Right forelimb (tissue), 1 donor: Measurements from ENCODE around the gene TENT4B.
"Not testable (repeated sequence)": the region's sequence is repeated elsewhere in the genome, so short reads cannot be mapped to it uniquely, and the experiment has no call there.

Experiments
- DNase-seq: peaks from one replicate; pipeline ENCODE4 v3.0.0-alpha.2; 2018

The TENT4B gene

DNA sequence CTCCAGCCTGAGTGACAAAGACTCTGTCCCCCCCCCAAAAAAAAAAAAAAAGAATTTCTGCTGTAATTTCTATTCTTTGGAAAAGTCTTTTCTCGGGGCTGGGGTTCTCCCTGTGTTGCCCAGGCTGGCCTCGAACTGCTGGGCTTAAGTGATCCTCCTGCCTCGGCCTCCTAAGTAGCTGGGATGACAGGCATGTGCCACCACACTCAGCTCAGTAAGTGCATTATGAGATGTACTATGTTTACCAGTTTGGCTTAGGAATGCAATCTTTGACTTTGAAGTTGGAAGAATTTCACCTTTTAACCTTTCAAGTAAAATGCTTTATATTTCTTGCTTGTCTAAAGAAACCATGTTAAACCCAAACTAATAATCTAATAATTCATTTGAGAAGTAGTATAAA is 85.2 kb downstream of the TENT4B start:
- DNase-seq = no peak

DNA sequence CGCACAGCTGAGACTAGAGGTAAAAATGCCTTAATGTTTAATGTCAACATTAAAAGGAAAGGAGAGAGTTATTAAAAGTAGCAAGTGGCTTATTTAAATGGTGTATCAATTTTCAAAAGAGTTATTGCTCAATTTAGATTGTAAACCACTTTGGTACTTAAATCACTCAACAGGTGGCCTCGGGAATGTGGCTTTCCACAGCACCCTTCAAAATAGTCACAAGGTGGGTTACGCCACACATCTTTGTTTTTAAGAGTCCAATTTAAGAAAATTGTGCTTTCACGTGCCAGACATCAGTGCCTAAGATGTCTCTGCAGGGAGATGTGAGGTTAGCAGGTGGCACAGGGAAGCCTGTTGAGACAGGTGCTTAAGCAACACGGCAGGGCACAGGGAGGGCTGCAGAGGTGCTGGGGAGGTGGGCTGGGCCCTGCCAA is 85.8 kb downstream of the TENT4B start:
- no peak for DNase-seq

DNA sequence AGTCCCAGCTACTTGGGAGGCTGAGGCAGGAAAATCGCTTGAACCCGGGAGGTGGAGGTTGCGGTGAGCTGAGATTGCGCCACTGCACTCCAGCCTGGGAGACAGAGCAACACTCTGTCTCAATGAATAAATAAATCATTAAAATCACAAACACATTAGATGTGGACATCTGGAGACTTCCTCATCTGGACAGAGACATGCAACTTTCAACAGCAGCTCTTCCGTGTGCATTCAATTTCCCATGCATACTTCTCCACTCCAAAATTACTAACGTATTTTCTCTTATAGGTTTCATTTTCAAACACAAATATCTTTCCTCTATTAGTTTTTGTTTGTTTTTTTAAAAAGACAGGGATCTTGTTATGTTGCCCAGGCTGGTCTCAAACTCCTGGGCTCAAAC is 89.9 kb downstream of the TENT4B start:
- not testable (repeated sequence) for DNase-seq

DNA sequence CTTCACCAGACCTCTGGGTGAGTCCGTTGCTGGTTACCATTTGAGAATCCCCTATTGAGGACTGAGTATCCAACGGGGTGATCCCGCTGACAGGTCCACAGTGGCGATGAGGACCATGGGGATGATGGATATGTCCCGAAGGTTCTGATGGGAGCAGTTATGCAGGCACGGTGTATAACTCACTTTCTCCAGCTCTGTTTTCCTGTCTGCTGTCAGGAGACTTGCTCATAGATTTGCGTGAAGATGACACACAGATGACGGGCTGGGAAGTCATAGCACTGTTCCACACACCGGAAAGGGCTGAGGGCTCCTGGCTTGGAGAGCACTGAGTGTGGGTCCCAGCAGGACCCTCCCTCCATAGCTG is 91.0 kb downstream of the TENT4B start:
- no peak for DNase-seq

DNA sequence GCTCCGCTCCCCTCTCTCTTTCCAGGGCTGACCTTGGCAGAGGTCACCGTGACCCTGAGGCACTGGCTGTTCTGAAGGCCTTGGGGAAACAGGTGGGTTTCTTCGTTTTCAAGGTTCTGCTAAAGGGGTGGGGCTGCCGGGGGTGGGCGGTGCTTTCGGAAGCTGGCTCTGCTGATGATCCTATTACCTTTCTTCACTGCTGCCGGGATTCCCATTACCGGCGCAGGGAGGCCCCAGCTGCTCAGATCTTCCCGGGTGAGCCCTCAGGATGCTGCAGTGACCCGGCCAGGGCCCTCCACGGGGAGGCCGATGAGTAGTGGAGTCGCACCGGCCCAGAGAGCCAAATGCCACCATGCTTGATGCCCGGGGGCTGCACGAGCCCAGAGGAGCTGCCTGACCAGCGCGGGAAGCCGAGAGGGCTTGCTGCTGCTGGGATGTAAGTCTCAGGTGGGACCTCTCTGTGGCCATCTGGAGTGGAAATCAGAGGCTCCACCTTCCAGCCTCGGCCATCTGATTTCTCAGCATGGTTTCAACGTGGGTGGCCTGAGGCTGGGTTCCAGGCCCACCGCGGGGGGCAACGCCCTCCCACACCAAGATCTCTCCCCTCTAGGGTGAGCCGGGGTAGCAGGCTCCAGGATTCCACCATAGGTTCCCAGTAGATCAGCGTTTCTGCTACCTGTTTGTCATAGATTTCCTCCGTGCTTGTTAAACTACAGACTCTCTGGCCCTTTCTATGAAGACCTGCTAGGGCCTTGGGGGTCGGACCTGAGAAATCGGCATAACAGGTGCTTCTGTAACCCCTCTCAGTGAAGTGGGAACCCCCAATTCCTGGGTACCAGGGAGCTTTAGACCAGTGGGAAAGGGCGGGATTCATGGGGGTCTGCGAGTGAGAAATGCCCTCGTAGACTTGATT is 91.7 kb downstream of the TENT4B start:
- no peak for DNase-seq

DNA sequence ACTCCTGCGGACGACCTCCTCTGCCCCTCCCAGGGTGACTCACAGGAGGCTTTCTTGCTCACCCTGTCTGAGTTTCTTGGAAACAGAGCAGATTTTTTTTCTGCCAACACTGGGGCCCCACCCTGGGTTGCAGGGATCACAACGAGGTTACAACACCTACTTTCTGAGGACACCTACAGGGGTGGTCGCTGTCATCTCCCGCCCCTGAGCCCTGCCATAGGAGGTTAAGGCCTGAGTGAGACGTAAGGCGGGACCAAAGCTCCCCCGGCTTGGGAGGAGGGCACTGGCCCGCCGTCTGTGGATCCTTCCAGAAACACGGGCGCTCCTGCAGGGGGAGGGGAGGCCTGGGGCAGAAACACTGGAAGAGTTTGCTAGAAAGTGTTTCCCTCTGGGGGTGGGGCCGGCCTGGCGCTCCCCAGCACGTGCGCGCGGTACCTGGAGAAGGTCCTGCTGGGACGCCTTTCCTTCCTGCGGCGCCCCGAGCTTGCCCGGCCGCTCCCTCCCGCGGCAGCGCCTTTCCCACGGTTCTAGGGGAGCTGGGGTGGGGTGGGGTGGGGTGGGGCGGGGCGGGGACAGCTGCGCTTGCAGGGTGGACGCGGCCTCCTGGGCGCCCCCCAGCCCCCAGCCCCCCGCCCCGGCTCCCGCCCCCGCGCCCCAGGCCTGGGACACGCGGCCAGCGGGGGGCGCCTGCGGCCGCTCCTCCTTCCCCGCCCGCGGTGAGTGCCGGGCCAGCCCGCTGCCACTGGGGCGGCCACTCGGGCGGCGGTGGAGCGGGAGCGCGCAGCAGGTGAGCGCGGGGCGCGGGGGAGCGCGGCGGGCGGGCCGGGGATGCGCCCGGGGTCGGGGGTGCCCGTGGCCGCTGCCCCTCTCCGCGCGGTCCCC is 92.6 kb downstream of the TENT4B start:
- DNase-seq = no peak

DNA sequence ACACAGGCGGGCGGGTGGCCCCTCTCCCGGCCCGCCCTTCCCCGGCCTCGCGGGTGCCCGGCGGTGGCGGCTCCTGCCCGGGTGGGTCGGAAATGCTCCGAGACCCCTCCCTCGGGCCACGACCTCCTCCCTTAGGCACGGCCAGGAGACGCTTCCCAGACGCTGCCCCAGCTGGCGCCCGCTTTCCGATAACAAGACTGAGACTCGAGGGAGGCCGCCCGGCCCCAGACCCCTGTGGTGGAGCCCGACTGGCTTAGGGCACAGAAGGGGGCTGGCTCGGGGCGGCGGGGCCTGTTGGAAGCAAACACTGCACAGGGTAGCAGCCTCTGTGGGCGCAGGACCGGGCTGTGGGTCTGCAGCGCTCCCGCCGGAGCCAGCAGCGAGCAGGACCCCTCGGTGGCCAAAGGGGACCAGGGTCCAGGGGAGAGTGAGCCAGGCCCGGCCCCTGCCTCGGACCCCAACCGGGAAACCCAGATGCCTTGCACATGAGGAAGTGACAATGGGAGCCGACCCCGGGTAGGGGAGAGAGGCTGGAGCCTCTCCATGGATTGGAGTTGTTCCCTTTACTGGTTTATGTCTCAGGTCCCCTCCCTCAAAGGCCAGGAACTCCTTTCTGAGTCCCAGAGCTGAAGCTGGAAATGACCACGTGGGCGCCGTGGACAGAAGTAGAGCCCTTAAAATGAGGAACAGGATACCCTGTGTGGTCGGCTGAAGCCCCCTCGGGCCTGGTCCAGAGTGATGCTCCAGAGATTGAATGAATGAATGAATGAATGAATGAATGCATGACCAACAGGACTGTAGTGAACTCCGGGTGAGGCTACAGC is 93.4 kb downstream of the TENT4B start:
- DNase-seq = no peak

DNA sequence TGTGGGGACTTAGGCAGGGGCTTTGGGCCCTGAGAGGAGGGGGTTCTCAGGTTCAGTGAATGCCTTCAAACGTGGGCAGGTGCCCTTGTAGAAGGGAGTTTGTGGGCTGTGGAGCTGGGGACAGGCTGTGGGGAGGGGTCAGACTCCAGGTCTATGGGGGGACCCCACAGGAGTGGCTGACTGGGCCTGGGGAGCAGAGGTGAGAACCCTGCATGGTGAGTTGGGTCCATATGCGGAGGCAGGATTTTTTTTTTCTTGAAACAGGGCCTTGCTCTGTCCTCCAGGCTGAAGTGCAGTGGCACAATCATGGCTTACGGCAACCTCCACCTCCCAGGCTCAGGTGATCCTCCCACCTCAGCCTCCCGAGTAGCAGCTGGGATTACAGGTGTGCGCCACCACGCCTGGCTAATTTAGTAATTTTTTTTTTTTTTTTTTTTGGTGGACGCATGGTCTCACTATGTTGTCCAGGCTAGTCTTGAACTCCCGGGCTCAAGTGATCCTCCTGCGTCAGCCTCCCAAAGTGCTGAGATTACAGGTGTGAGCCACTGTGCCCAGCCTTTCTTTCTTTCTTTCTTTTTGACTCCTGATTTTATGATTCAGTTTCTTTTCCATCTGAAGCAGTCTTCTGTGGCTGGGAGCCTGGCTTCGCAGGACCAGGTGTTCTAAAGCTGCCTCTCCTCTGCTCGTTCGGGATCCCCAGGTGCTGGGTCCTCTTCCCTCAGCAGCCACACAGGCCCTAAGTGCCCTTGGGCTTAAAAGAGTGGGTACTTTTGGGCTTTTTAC is 94.2 kb downstream of the TENT4B start:
- no peak for DNase-seq

DNA sequence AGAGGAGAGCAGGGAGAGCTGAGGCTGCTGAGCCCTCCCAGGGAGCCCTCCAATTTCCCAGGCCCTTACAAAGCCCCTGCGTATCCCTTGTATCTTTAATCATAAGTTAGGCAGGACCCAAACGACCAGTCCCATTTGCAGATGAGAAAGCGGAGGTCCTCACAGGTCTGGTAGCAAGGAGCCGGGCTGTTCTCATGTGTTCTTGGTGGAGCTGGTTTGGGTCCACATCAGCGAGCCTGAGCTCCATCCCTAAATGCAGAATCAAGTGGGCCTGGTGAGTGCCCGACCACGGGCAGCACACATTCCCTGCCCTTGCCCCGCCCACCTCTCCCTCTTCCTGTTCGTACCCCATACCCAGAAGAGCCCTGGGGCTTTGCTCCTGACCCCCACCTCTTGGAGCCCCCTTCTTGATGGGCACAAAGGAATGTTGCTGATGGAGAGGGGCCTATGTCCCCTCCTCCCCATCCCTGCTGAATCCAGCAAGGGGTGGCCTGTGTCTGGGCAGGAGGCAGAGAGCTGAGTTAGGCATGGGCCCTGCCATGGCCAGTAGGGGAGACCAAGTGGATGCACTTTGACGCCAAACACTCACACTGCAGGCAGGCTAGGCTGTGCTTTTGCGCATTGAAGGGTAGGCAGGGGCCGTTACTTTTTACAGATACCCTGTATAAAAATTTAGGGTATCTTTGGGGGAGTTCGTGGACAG is 95.0 kb downstream of the TENT4B start:
- no peak for DNase-seq

DNA sequence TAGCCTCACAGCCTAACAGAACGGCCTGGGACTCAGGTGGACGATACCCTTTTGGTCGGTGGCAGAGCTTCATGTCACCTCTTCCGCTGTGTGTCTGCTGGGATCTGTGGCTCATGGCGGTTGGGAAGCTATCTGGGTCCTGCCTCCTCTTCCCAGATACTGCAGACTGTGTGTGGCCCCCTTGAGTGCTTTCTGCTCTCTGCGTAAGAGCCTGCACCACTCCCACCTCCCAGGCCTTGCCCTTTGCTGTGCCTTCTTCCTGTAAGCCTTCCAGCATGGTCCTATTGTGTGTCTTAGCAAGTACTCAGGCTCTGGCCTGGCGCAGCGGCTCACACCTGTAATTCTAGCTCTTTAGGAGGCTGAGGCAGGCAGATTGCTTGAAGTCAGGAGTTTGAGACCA is 95.7 kb downstream of the TENT4B start:
- no peak for DNase-seq

DNA sequence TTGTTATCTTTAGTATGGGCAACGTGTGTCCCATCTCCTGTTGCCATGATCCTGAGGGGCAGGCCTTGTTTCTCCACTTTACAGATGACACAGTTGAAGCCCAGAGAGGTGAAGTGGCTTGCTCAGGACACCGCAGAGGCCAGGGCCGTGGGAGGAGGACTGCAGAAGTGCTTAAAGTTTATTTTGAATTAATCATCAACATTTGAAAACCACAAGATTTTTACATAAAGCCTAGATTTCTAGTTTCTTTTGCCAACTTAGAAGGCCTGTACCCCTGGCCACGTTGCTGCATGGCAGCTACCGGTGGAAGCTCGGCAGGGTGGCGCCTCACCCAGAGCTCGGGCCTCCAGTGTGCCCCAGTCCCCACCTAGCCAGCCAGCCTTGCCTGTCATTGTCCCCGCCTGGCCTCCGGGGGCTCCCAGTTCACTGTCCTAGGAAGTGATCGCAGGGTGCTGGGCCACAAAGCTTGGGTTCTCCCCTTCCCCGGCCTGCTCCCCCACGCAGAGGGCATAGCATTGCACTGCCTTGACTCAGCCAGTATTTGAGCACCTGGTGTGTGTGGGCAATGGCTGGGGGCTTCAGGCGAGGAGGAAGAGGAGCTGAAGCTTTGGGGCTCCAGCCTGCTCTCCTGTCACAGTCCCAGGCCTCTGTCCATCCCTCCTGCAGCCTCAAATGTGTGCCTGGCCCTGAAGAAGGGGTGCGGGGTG is 98.4 kb downstream of the TENT4B start:
- no peak for DNase-seq

DNA sequence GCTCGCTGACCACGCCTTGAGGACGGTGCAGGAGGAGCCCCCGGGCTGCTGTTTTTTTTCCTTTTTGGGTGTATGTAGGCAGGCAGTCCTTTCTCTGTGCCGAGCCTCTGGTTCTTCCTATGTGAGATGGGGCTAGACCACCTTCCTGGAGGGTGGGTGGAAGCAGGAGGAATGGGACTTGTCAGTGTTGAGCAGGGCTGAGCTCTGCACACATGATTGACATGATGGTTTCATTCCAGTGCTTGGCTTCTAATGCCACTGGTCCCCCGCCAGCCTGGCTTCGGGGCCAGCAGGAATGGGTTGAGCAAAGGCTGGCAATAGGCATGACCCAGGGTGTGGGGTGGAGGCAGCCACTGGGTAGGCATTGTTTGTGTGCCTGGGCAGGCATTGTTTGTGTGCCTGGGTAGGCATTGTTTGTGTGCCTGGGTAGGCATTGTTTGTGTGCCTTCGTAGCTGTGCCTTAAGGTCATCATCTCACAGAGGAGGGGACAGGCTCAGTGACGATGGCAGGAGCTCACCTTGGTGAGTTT is 99.0 kb downstream of the TENT4B start:
- DNase-seq = no peak

DNA sequence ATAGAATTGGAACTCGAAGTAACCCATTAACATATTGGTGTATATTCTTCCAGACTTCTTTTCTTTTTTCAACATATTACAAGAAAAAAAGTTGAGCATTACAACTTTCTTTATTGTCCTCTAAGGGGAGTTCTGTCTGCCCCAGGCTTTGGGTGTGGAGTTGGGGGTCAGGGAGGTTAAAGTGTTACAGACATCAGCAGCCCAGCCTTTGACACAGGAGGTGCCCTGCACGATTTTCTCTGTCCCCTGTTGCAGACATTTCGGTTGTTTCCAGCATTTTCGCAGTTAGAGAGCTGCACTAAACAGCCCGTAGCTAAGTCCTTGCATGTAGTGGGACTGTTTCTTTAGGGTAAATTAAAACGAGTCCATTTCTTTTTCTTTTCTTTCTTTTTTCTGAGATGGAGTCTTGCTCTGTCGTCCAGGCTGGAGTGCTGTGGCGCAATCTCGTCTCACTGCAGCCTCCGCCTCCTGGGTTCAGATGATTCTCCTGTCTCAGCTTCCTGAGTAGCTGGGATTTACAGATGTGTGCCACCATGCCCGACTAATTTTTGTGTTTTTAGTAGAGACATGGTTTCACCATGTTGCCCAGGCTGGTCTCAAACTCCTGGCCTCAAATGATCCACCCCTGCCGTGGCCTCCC is 99.9 kb downstream of the TENT4B start:
- no peak for DNase-seq

DNA sequence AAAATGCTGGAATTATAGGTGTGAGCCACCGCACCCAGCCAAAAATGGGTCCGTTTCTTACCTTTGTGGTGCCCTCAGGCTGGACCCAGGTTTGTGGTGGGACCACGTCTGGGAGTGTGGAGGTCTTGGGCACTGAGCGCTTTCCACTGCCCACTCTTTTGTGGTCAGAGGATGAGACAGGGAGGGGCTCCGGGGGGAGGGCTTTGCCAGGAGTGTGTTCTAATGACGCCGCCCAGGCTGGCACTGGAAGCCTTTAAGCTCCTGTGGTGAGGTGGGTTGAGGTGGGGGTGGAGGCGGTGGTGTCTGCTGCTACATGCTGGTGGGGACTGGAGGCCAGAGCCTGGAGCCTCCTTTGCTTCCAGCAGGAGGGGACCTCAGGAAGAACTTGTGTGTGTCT is 100.4 kb downstream of the TENT4B start:
- DNase-seq = no peak

DNA sequence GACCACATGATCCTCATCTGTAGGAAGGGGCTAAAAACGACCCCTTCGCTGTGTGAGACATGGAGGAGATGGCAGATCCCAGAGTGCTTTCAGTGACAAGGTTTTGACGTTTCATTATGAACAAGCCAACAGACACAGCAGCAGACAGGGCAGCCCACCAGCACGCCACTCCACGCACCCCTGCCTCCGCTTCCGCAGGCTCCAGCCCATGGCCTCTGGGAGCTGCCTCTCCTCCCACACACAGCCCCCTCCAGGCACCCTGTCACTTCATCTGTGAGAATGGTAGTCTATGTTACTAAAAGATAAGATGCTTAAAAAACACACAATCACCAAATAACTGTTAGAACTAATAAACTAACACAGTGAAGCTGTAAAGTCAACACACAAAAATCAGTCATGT is 101.0 kb downstream of the TENT4B start:
- no peak for DNase-seq

DNA sequence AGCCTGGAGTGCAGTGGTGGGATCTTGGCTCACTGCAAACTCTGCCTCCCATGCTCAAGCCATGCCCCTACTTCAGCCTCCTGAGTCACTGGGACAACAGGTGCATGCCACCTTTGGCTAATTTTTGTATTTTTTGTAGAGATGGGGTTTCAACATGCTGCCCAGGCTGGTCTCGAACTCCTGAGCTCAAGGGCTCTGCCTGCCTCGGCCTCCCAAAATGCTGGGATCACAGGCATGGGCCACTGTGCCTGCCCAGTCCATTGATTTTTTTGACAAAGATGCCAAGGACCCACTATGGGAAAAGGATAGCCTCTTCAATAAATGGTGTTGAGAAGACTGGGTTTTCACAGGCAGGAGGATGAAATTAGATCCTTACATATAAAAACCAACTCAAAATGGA is 102.4 kb downstream of the TENT4B start:
- DNase-seq = no peak

DNA sequence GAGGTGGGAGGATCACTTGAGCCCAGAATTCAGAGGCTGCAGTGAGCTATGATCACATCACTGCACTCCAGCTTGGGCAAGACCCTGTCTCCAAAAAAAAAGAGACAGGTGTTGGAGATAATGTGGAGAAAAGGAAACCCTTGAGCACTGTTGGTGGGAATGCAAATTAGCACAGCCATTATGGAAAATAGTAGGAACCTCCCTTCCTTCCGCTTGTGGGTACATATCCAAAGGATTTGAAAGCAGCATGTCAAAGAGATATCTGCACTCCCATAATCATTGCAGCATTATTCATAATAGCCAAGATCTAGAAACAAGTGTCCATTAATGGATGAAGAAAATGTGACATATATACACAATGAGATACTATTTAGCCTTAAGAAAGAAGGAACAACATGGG is 103.5 kb downstream of the TENT4B start:
- no peak for DNase-seq

DNA sequence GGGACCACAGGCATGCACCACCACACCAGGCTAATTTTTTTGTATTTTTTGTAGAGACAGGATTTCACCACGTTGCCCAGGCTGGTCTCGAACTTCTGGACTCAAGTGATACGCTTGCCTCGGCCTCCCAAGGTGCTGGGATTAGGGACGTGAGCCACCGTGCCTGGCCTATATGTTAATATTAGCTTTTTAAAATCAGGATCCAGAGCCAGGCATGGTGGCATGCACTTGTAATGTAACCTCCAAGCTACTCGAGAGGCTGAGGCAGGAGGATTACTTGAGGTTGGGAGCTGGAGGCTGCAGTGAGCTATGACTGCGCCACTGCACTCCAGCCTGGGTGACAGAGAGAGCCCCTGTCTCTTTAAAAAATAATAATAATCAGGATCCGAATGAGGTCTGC is 104.8 kb downstream of the TENT4B start:
- DNase-seq = no peak

DNA sequence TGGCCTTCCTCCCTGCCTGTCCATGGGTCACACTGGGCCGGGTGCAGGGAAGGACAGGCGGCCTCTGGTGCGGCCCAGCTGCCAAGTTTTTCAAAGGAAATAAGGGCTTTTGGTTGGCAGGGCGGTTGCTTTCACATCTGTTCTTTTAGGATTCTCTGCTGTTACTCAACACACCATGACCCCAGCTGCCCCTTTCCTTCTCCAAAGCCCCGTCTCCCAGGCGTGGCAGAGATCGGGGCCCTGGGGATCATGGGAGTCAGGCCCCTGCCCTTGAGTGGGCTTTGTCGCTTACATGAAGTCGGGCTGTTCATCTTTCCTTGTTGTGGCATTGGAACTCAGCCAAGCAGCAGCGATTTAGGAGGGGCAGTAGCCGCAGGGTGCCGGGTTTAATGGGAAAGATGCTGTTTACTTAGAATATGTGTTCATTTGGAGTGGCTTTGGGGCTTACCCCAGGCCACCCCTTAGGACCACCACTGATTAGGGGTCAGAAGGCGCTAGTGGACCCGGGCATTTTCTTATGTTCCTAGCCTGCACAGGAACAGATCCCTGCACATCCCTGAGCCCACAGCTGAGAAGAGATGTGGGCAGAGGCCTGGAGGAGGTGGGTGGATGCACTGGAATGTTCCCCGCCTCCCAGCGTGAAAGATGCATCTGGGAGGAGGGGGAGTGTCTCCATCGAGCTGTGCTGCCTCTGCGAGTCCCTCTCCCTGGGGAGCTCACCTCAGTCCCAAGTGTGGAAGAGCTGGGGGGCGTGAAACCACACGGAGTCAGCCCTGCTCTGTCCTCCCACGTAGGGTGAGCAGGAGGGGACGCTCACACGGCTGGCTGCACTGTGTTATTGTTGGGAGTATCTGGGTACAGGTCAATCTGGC is 106.5 kb downstream of the TENT4B start:
- peak; percentile 72 for DNase-seq
